Measurements from ENCODE around the gene EPG5.
"Not testable (repeated sequence)": the region's sequence is repeated elsewhere in the genome, so short reads cannot be mapped to it uniquely, and the experiment has no call there.

EPG5 gene

GRCh38 chr18:45980229-45980628 lies 13.1 kb upstream of the EPG5 start:
- no peak for DNase-seq (ENCODE audit: low read depth, low spot score)

GRCh38 chr18:45978084-45978483 lies 11.0 kb upstream of the EPG5 start:
- DNase-seq (ENCODE audit: low read depth, low spot score) = no peak

GRCh38 chr18:45976974-45977373 lies 9.8 kb upstream of the EPG5 start:
- no peak for DNase-seq (ENCODE audit: low read depth, low spot score)

GRCh38 chr18:45976566-45976965 lies 9.4 kb upstream of the EPG5 start:
- DNase-seq (ENCODE audit: low read depth, low spot score) = peak; percentile 54

GRCh38 chr18:45974088-45974536 lies 7.0 kb upstream of the EPG5 start:
- peak; percentile 76 for DNase-seq (ENCODE audit: low read depth, low spot score)

- DNase-seq (ENCODE audit: low read depth, low spot score) = not testable (repeated sequence)
These were observed 2.2 kb downstream of the EPG5 start for GRCh38 chr18:45964913-45965312.

- DNase-seq (ENCODE audit: low read depth, low spot score) = peak; percentile 65
These were observed 4.3 kb downstream of the EPG5 start for GRCh38 chr18:45962866-45963265.

GRCh38 chr18:45962461-45962860 lies 4.7 kb downstream of the EPG5 start:
- peak; percentile 91 for DNase-seq (ENCODE audit: low read depth, low spot score)

- not testable (repeated sequence) for DNase-seq (ENCODE audit: low read depth, low spot score)
These were observed 7.6 kb downstream of the EPG5 start for GRCh38 chr18:45959484-45959883.

GRCh38 chr18:45958730-45959129 lies 8.4 kb downstream of the EPG5 start:
- no peak for DNase-seq (ENCODE audit: low read depth, low spot score)

- no peak for DNase-seq (ENCODE audit: low read depth, low spot score)
These were observed 9.1 kb downstream of the EPG5 start for GRCh38 chr18:45958027-45958426.

GRCh38 chr18:45957100-45957499 lies 10.0 kb downstream of the EPG5 start:
- peak; percentile 33 for DNase-seq (ENCODE audit: low read depth, low spot score)

- DNase-seq (ENCODE audit: low read depth, low spot score) = peak; percentile 77
These were observed 12.8 kb downstream of the EPG5 start for GRCh38 chr18:45954070-45954934.

- peak; percentile 66 for DNase-seq (ENCODE audit: low read depth, low spot score)
These were observed 16.0 kb downstream of the EPG5 start for GRCh38 chr18:45951016-45951714.

- DNase-seq (ENCODE audit: low read depth, low spot score) = no peak
These were observed 21.5 kb downstream of the EPG5 start for GRCh38 chr18:45945669-45946068.

GRCh38 chr18:45940724-45941123 lies 26.4 kb downstream of the EPG5 start:
- no peak for DNase-seq (ENCODE audit: low read depth, low spot score)

GRCh38 chr18:45939236-45939635 lies 27.9 kb downstream of the EPG5 start:
- DNase-seq (ENCODE audit: low read depth, low spot score) = no peak

- DNase-seq (ENCODE audit: low read depth, low spot score) = no peak
These were observed 28.6 kb downstream of the EPG5 start for GRCh38 chr18:45938488-45938935.

GRCh38 chr18:45935591-45936335 lies 31.4 kb downstream of the EPG5 start:
- peak; percentile 84 for DNase-seq (ENCODE audit: low read depth, low spot score)

- DNase-seq (ENCODE audit: low read depth, low spot score) = no peak
These were observed 34.4 kb downstream of the EPG5 start for GRCh38 chr18:45932708-45933107.

- DNase-seq (ENCODE audit: low read depth, low spot score) = no peak
These were observed 36.2 kb downstream of the EPG5 start for GRCh38 chr18:45930963-45931362.

GRCh38 chr18:45926691-45927090 lies 40.4 kb downstream of the EPG5 start:
- DNase-seq (ENCODE audit: low read depth, low spot score) = no peak
